ENCODE results near the gene SPECC1. TPM values are rescaled to one million over a fixed set of nuclear protein-coding genes. Genes with fewer than 3 reads are reported as not detected.

SPECC1 gene
- total and polyA plus RNA-seq, 2 of the 13 experiments (the other 11 are each of a cell fraction or from before 2014, with no cell fraction given): 2.3 to 6.9 TPM

DNA sequence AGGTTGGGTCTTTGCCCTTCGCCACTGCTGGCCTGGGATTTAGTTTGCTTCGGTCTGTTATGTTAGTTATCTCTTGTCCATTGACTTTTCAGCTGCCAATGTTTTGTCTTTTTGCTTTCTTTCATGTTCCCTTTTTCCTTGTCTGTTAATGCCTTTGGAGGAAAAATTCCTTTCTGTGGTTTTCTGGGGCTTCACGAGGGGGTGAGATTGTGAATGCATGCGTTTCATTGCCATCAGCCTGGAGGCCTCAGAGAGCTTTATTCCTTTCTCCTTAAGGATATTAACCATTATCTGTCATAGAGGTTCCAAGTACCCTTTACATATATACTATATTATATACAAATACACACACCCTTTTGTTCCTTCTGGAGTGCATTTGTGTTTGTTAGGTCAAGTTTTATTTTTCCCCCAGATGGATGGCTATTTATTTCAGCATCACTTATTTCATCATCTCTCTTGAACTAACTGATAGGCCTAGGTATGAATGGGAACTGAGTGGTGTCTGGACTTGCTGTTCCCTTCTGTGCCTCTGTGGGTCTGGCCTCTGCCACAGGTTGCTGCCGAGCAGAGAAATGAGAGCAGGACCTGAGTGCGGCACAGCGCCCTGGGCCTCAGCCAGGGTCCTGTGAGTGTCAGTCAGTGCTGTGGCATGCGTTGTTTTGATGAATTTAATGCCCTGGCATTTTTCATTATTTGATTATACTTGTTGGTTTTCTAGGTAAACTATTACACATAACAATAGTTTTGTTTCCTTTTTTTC lies 264.8 kb downstream of the SPECC1 start:
- H3K27ac ChIP-seq (ENCODE audit: extremely low read length, insufficient read depth, low read length): no peak overlapping the region
- 79% methylated on average over 8 of the region's 8 CpGs for WGBS (ENCODE audit: low lambda C conversion rate)
- no peak for DNase-seq (ENCODE audit: low spot score)
- H3K4me2 ChIP-seq (ENCODE audit: low read depth, low read length): no peak overlapping the region
- CTCF ChIA-PET (ENCODE audit: low intra/inter-chr PET ratio, low total read pairs): no interaction called here
- no peaks in the 10 kb centered on the region for H3K9me3 ChIP-seq (ENCODE audit: low read length)
- H3K36me3 ChIP-seq (replicated peaks in 1 of 2; ENCODE audit: control insufficient read depth in 1 of 2, insufficient read depth in 2 of 2, low read length in 2 of 2): no peaks in the 10 kb centered on the region
- H2AFZ ChIP-seq (ENCODE audit: low read length): no peak overlapping the region
- no peak overlapping the region for H3K4me3 ChIP-seq (replicated peaks in 1 of 3; ENCODE audit: insufficient read depth in 1 of 3, low read depth in 2 of 3, low read length in 3 of 3)
- no peaks in the 10 kb centered on the region for H3K79me2 ChIP-seq (ENCODE audit: insufficient read depth, low read length)
- BruUV-seq (replicated peaks): no TSS peak
- POLR2A ChIA-PET: no interaction called here
- H3K4me1 ChIP-seq (ENCODE audit: insufficient read depth, low read length): no peaks in the 10 kb centered on the region
- no peak for ATAC-seq
- H3K27me3 ChIP-seq (ENCODE audit: control insufficient read depth in 1 of 2, insufficient read depth in 2 of 2, low read length in 2 of 2): peaks cover 0 to 1% of the 10 kb centered on the region in 2 experiments; a peak in 1 of 5 replicates
- H3K9ac ChIP-seq (ENCODE audit: insufficient read depth, low read depth, low read length): no peak overlapping the region
- in situ Hi-C loops (cut with HindIII; ENCODE audit: extremely low pct_ligation_motif_present, low pct_unique_long_range_greater_than_20kb): no loop called here
- H4K20me1 ChIP-seq (ENCODE audit: insufficient read depth, low read length): no peaks in the 10 kb centered on the region
- intact Hi-C loops (cut with micrococcal nuclease; ENCODE audit: unreplicated experiment): no loop called here
- no peak for FAIRE-seq
- no peak for TF ChIP-seq ZNF674 (CRISPR knock-in tag; IDR thresholded peaks at IDR 0.05; ENCODE audit: low read depth)
- no peak for TF ChIP-seq ZNF562 (CRISPR knock-in tag; IDR thresholded peaks at IDR 0.05; ENCODE audit: borderline replicate concordance)
- TF ChIP-seq NFKBIZ (CRISPR knock-in tag; IDR thresholded peaks at IDR 0.05): no peak
- TF ChIP-seq ZNF776 (CRISPR knock-in tag; IDR thresholded peaks at IDR 0.05): no peak
- TF ChIP-seq, protein P1, sequence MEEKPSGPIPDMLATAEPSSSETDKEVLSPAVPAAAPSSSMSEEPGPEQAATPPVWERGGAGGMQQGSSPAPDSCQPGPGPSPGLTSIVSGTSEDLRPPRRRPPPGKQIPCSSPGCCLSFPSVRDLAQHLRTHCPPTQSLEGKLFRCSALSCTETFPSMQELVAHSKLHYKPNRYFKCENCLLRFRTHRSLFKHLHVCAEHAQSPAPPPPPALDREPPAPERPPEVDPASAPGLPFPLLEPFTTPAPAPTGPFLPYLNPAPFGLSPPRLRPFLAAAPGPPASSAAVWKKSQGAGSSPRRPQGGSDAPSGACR (CRISPR knock-in tag; IDR thresholded peaks at IDR 0.05): no peak
- TF ChIP-seq, protein P2, sequence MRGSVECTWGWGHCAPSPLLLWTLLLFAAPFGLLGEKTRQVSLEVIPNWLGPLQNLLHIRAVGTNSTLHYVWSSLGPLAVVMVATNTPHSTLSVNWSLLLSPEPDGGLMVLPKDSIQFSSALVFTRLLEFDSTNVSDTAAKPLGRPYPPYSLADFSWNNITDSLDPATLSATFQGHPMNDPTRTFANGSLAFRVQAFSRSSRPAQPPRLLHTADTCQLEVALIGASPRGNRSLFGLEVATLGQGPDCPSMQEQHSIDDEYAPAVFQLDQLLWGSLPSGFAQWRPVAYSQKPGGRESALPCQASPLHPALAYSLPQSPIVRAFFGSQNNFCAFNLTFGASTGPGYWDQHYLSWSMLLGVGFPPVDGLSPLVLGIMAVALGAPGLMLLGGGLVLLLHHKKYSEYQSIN (CRISPR knock-in tag; IDR thresholded peaks at IDR 0.05; ENCODE audit: borderline replicate concordance): no peak
- TF ChIP-seq ATF1 (CRISPR knock-in tag; IDR thresholded peaks at IDR 0.05): no peak
- no peak for TF ChIP-seq ZNF7 (CRISPR knock-in tag; IDR thresholded peaks at IDR 0.05)
- TF ChIP-seq, protein P3, sequence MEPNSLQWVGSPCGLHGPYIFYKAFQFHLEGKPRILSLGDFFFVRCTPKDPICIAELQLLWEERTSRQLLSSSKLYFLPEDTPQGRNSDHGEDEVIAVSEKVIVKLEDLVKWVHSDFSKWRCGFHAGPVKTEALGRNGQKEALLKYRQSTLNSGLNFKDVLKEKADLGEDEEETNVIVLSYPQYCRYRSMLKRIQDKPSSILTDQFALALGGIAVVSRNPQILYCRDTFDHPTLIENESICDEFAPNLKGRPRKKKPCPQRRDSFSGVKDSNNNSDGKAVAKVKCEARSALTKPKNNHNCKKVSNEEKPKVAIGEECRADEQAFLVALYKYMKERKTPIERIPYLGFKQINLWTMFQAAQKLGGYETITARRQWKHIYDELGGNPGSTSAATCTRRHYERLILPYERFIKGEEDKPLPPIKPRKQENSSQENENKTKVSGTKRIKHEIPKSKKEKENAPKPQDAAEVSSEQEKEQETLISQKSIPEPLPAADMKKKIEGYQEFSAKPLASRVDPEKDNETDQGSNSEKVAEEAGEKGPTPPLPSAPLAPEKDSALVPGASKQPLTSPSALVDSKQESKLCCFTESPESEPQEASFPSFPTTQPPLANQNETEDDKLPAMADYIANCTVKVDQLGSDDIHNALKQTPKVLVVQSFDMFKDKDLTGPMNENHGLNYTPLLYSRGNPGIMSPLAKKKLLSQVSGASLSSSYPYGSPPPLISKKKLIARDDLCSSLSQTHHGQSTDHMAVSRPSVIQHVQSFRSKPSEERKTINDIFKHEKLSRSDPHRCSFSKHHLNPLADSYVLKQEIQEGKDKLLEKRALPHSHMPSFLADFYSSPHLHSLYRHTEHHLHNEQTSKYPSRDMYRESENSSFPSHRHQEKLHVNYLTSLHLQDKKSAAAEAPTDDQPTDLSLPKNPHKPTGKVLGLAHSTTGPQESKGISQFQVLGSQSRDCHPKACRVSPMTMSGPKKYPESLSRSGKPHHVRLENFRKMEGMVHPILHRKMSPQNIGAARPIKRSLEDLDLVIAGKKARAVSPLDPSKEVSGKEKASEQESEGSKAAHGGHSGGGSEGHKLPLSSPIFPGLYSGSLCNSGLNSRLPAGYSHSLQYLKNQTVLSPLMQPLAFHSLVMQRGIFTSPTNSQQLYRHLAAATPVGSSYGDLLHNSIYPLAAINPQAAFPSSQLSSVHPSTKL (CRISPR knock-in tag; IDR thresholded peaks at IDR 0.05): no peak
- no peak for TF ChIP-seq HNRNPL (IDR thresholded peaks at IDR 0.05; ENCODE audit: low read depth, low read length)
- TF ChIP-seq SALL1 (CRISPR knock-in tag; IDR thresholded peaks at IDR 0.05): no peak
- TF ChIP-seq, protein P4, sequence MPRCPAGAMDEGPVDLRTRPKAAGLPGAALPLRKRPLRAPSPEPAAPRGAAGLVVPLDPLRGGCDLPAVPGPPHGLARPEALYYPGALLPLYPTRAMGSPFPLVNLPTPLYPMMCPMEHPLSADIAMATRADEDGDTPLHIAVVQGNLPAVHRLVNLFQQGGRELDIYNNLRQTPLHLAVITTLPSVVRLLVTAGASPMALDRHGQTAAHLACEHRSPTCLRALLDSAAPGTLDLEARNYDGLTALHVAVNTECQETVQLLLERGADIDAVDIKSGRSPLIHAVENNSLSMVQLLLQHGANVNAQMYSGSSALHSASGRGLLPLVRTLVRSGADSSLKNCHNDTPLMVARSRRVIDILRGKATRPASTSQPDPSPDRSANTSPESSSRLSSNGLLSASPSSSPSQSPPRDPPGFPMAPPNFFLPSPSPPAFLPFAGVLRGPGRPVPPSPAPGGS (CRISPR knock-in tag; IDR thresholded peaks at IDR 0.05): no peak
- TF ChIP-seq ZNF83 (CRISPR knock-in tag; IDR thresholded peaks at IDR 0.05; ENCODE audit: borderline replicate concordance): no peak
- TF ChIP-seq, protein P5, sequence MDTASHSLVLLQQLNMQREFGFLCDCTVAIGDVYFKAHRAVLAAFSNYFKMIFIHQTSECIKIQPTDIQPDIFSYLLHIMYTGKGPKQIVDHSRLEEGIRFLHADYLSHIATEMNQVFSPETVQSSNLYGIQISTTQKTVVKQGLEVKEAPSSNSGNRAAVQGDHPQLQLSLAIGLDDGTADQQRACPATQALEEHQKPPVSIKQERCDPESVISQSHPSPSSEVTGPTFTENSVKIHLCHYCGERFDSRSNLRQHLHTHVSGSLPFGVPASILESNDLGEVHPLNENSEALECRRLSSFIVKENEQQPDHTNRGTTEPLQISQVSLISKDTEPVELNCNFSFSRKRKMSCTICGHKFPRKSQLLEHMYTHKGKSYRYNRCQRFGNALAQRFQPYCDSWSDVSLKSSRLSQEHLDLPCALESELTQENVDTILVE (CRISPR knock-in tag; IDR thresholded peaks at IDR 0.05): no peak
- TF ChIP-seq KAT8 (CRISPR knock-in tag; IDR thresholded peaks at IDR 0.05): no peak
- TF ChIP-seq, protein P6, sequence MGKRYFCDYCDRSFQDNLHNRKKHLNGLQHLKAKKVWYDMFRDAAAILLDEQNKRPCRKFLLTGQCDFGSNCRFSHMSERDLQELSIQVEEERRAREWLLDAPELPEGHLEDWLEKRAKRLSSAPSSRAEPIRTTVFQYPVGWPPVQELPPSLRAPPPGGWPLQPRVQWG (CRISPR knock-in tag; IDR thresholded peaks at IDR 0.05; ENCODE audit: borderline replicate concordance, low read depth): no peak
